IMR-90 (cell line): ENCODE measurements around the gene TEKT1. TPM values are rescaled to one million over a fixed set of nuclear protein-coding genes. Genes with fewer than 3 reads are reported as not detected.

Experiments
- ATAC-seq: fragments of 200-7000 bp; cut with Tn5 transposase; 2 replicates; pipeline ENCODE4 v1.9.1; 2020; ENCODE audit warnings: low read depth, mild to moderate bottlenecking, moderate library complexity
- BruUV-seq: library from RNA; stranded (reverse); fragments of 400-500 nt; replicated peaks from 2 replicates; lab custom pipeline; 2021; lab: Mats Ljungman, UMichigan
- CTCF ChIA-PET: fragments of 300-600 bp; formaldehyde crosslinking; extraction: SDS; loops from one replicate; lab custom pipeline; 2021; ENCODE audit warnings: antibody characterized with exemption; lab: Yijun Ruan, JAX
- POLR2A ChIA-PET: fragments of 300-600 bp; sonication (Branson Sonifier 250); formaldehyde crosslinking; loops from one replicate; lab custom pipeline; 2022; ENCODE audit warnings: antibody characterized with exemption; ENCODE audit not compliant: unreplicated experiment; lab: Charles Lee
- DNase-seq: peaks from one replicate; pipeline ENCODE4 v3.0.0; 2013
- H2AFZ ChIP-seq: replicated peaks from 2 replicates; pipeline ENCODE3; 2013; ENCODE audit warnings: low read length, mild to moderate bottlenecking; ENCODE audit not compliant: poor library complexity
- H2AK5ac ChIP-seq: 2 replicates; pipeline ENCODE4 v1.6.1; 2013; ENCODE audit warnings: low read depth, low read length, inconsistent platforms
- H2AK9ac ChIP-seq: replicated peaks from 2 replicates; pipeline ENCODE3; 2013; ENCODE audit warnings: mild to moderate bottlenecking, low read depth, low read length, moderate library complexity; ENCODE audit not compliant: poor library complexity
- H2BK120ac ChIP-seq: 2 replicates; pipeline ENCODE4 v1.6.1; 2013; ENCODE audit warnings: low read depth, low read length, inconsistent platforms
- H2BK15ac ChIP-seq: 3 replicates; pipeline ENCODE4 v1.6.1; 2013; ENCODE audit warnings: low read depth, low read length, inconsistent platforms
- H2BK20ac ChIP-seq: 2 replicates; pipeline ENCODE4 v1.6.1; 2013; ENCODE audit warnings: low read depth, mild to moderate bottlenecking, inconsistent platforms, low read length, moderate library complexity
- H2BK5ac ChIP-seq: 2 replicates; pipeline ENCODE4 v1.6.1; 2013; ENCODE audit warnings: mild to moderate bottlenecking, low read depth, low read length, inconsistent platforms; ENCODE audit not compliant: poor library complexity, severe bottlenecking
- H3K14ac ChIP-seq: replicated peaks from 2 replicates; pipeline ENCODE4 v1.6.1; 2013; ENCODE audit warnings: low read depth, low read length, inconsistent platforms
- H3K18ac ChIP-seq: 2 replicates; pipeline ENCODE4 v1.6.1; 2013; ENCODE audit warnings: low read depth, low read length, control low read depth
- H3K23ac ChIP-seq: 2 replicates; pipeline ENCODE4 v1.6.1; 2013; ENCODE audit warnings: low read depth, low read length, inconsistent platforms
- H3K27ac ChIP-seq: 2 replicates; pipeline ENCODE4 v1.5.1; 2013; ENCODE audit warnings: mild to moderate bottlenecking, control low read depth, low read length; ENCODE audit not compliant: insufficient read depth
- H3K27me3 ChIP-seq: 2 replicates; pipeline ENCODE4 v1.6.1; 2013; ENCODE audit warnings: low read length; ENCODE audit not compliant: control insufficient read depth, insufficient read depth
- H3K36me3 ChIP-seq: 2 replicates; pipeline ENCODE4 v1.6.1; 2013; ENCODE audit warnings: low read length, mixed read lengths; ENCODE audit not compliant: control insufficient read depth, insufficient read depth
- H3K4ac ChIP-seq: 2 replicates; pipeline ENCODE4 v1.6.1; 2013; ENCODE audit warnings: low read depth, low read length, inconsistent platforms
- H3K4me1 ChIP-seq: 2 replicates; pipeline ENCODE4 v1.6.1; 2013; ENCODE audit warnings: low read length, mixed read lengths; ENCODE audit not compliant: control insufficient read depth, insufficient read depth
- H3K4me2 ChIP-seq: 2 replicates; pipeline ENCODE4 v1.6.1; 2013; ENCODE audit warnings: low read depth, mild to moderate bottlenecking, control low read depth, low read length, moderate library complexity
- H3K4me3 ChIP-seq: 2 replicates; pipeline ENCODE4 v1.5.1; 2013; ENCODE audit warnings: low read depth, mild to moderate bottlenecking, control low read depth, low read length, moderate library complexity; ENCODE audit not compliant: insufficient read depth
- H3K56ac ChIP-seq: 2 replicates; pipeline ENCODE4 v1.6.1; 2013; ENCODE audit warnings: low read length, inconsistent platforms; ENCODE audit not compliant: insufficient read depth; ENCODE audit errors: extremely low read depth
- H3K79me1 ChIP-seq, 2 experiments: 2 replicates each; pipeline ENCODE4 v1.6.1; 2013; ENCODE audit warnings: low read length in 2 of 2, inconsistent platforms in 1 of 2, low read depth in 1 of 2
- H3K9ac ChIP-seq: 2 replicates; pipeline ENCODE4 v1.6.1; 2013; ENCODE audit warnings: low read depth, low read length, control low read depth
- H3K9me1 ChIP-seq: 2 replicates; pipeline ENCODE4 v1.6.1; 2013; ENCODE audit warnings: low read length, inconsistent platforms; ENCODE audit not compliant: insufficient read depth
- H3K9me3 ChIP-seq: 2 replicates; pipeline ENCODE4 v1.6.1; 2013; ENCODE audit warnings: low read length; ENCODE audit not compliant: control insufficient read depth, insufficient read depth
- H4K20me1 ChIP-seq: 2 replicates; pipeline ENCODE4 v1.6.1; 2013; ENCODE audit warnings: low read length, inconsistent platforms; ENCODE audit not compliant: insufficient read depth
- H4K5ac ChIP-seq: 2 replicates; pipeline ENCODE4 v1.6.1; 2013; ENCODE audit warnings: mild to moderate bottlenecking, low read depth, low read length, control low read depth
- H4K8ac ChIP-seq, 2 experiments: 2 replicates each; pipeline ENCODE4 v1.6.1; 2013; ENCODE audit warnings: low read depth in 2 of 2, low read length in 2 of 2, control low read depth in 1 of 2, inconsistent platforms in 1 of 2
- H4K91ac ChIP-seq: 2 replicates; pipeline ENCODE4 v1.6.1; 2013; ENCODE audit warnings: low read depth, low read length, inconsistent platforms; ENCODE audit not compliant: insufficient read depth
- CTCF ChIP-seq: conservative IDR thresholded peaks from 2 replicates; pipeline ENCODE4 v1.5.1; 2012; ENCODE audit warnings: mild to moderate bottlenecking, low read depth, low read length, improper control_type of control experiment
- MXI1 ChIP-seq: IDR thresholded peaks from 2 replicates; pipeline ENCODE4 v1.6.1; 2012; ENCODE audit warnings: low read depth, mild to moderate bottlenecking, low read length, moderate library complexity, borderline replicate concordance
- NFE2L2 ChIP-seq: fragments of 150-350 bp; IDR thresholded peaks from 2 replicates; pipeline ENCODE4 v1.6.1; 2016; ENCODE audit warnings: low read depth, mild to moderate bottlenecking, low read length
- USF2 ChIP-seq: fragments of 150-350 bp; IDR thresholded peaks from 2 replicates; pipeline ENCODE4 v1.6.1; 2017; ENCODE audit warnings: mild to moderate bottlenecking, antibody characterized with exemption, low read length, low read depth
- WGBS, 2 experiments: methylation state at CpG; one replicate each; pipeline versions ENCODE4 v1.1.5 to v1.1.7; 2013; ENCODE audit warnings: missing lambda C conversion rate in 2 of 2; ENCODE audit not compliant: insufficient read length in 1 of 2; ENCODE audit errors: extremely low coverage in 2 of 2; 5-methylcytosine and 5-hydroxymethylcytosine counted together
- dilution Hi-C: fragments of 300-500 bp; cut with HindIII; formaldehyde crosslinking; loops from one replicate; pipeline ENCODE4 v1.14.3; 2018; ENCODE audit warnings: low sequenced_read_pairs; ENCODE audit not compliant: unreplicated experiment
- in situ Hi-C: fragments of 300-500 bp; cut with MboI; formaldehyde crosslinking; loops from 3 replicates; pipeline ENCODE4 v1.14.3; 2019; ENCODE audit warnings: low sequenced_read_pairs, inconsistent platforms, mixed read lengths
- intact Hi-C: fragments of 100-400 bp; cut with micrococcal nuclease; formaldehyde crosslinking; loops from 2 replicates; pipeline ENCODE4 v1.10.0; 2022
- polyA plus RNA-seq, 3 experiments: library from polyadenylated mRNA; depleted of rRNA; stranded (reverse); fragments of >200 nt; gene quantifications; 2 replicates each; pipeline ENCODE4 v1.2.3, GENCODE V29; 2012; ENCODE audit warnings: low replicate concordance in 1 of 3
- total RNA-seq: library from RNA; depleted of rRNA; stranded (reverse); fragments of >200 nt; gene quantifications from 2 replicates; pipeline ENCODE4 v1.2.3, GENCODE V29; 2012

The TEKT1 gene
- total and polyA plus RNA-seq, 2 of the 4 experiments (the other 2 are of a cell fraction), result not detected

DNA sequence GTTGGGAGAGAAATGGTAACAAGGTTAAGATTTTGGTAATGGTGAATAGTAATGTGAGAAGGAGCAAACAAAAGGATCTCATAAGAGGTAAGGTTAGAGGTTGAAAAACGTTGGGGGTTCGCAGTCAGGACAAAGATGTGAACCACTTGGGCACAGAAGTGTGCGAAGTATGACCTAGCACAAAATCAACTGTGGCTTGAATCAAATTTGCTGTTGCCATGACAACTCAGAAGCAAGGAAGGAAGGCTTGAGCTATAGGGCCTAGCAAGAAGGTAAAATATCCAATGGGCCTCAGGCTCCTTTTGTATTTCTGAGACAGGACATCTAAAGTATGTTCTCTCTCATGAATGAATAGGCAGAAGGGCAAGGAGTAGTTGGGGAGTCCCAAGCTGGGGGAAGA is 24.5 kb upstream of the TEKT1 start:
- in situ Hi-C loops, result no loop called here

More for the DNA sequence above, 24.5 kb upstream of the TEKT1 start:
- Histone ChIP-seq H3K4me1 (no peaks in the 10 kb centered on the region), H3K79me1 (no peaks in the 10 kb centered on the region), H2AFZ (no peak overlapping the region), H2BK5ac (no peak overlapping the region), H3K56ac (no peak overlapping the region), H2AK5ac (no peak overlapping the region), H3K27me3 (no peaks in the 10 kb centered on the region; the same call in 1 of the 2 replicates), H4K20me1 (no peaks in the 10 kb centered on the region), H2AK9ac (no peak overlapping the region), H2BK120ac (no peak overlapping the region), H4K91ac (no peak overlapping the region), H3K18ac (no peak overlapping the region), H4K5ac (no peak overlapping the region), H3K9me3 (no peaks in the 10 kb centered on the region), H3K9ac (no peak overlapping the region), H3K4me3 (no peak overlapping the region), H2BK15ac (no peak overlapping the region), H3K27ac (no peak overlapping the region), H3K4ac (no peak overlapping the region), H3K14ac (no peak overlapping the region), H4K8ac (no peak overlapping the region), H3K9me1 (no peaks in the 10 kb centered on the region), H2BK20ac (no peak overlapping the region), H3K36me3 (no peaks in the 10 kb centered on the region), H3K23ac (no peak overlapping the region), H3K4me2 (no peak overlapping the region)
- dilution Hi-C loops (no loop called here), intact Hi-C loops (no loop called here)
- ChIA-PET CTCF (no interaction called here), POLR2A (no interaction called here)
- no TSS peak for BruUV-seq
- TF ChIP-seq USF2 (no peak), MXI1 (no peak), NFE2L2 (no peak), CTCF (no peak)
- WGBS, 2 experiments, result 25% methylated on average over 3 of the region's 3 CpGs; no CpG with 5 or more reads in 1 of the 2 experiments
- DNase-seq, result no peak
- ATAC-seq, result no peak
